GM12878 (cell line): ENCODE results near the gene MAFG.

Source experiments
- CTCF ChIP-seq, 3 experiments: IDR thresholded peaks in 2 of 3; conservative IDR thresholded peaks in 1 of 3; 2 replicates each; pipeline ENCODE4 v1.5.1; 2011; ENCODE audit warnings: low read depth in 3 of 3, low read length in 3 of 3, mild to moderate bottlenecking in 3 of 3, control low read depth in 2 of 3, moderate library complexity in 2 of 3, inconsistent platforms in 1 of 3, mixed read lengths in 1 of 3; ENCODE audit not compliant: control insufficient read depth in 2 of 3, insufficient read depth in 1 of 3; ENCODE audit errors: extremely low read depth in 1 of 3
- JUND ChIP-seq: IDR thresholded peaks from 2 replicates; pipeline ENCODE4 v1.6.1; 2012; ENCODE audit warnings: low read depth, mild to moderate bottlenecking, low read length, improper control_type of control experiment, moderate library complexity
- KDM1A ChIP-seq: fragments of 200-600 bp; sonication (generic); IDR thresholded peaks from 2 replicates; pipeline ENCODE4 v1.6.1; 2016; ENCODE audit warnings: borderline replicate concordance
- NFYB ChIP-seq: IDR thresholded peaks from 2 replicates; pipeline ENCODE4 v1.6.1; 2011; ENCODE audit warnings: low read depth, mild to moderate bottlenecking, low read length, improper control_type of control experiment, moderate library complexity; ENCODE audit not compliant: insufficient read depth
- PAX5 ChIP-seq: IDR thresholded peaks from 2 replicates; pipeline ENCODE4 v1.6.1; 2011; ENCODE audit warnings: low read depth, low read length, borderline replicate concordance
- POLR2AphosphoS5 ChIP-seq: IDR thresholded peaks from 2 replicates; pipeline ENCODE4 v1.6.1; 2011; ENCODE audit warnings: mild to moderate bottlenecking, low read length, inconsistent platforms
- RFX5 ChIP-seq: IDR thresholded peaks from 2 replicates; pipeline ENCODE4 v1.6.1; 2011; ENCODE audit warnings: low read depth, low read length, improper control_type of control experiment
- TF ChIP-seq, protein P1 (sequence below): IDR thresholded peaks from 2 replicates; pipeline ENCODE4 v1.6.1; 2012; ENCODE audit warnings: low read depth, low read length, improper control_type of control experiment
- TF ChIP-seq, protein P2 (sequence below): fragments of 450-650 bp; IDR thresholded peaks from 2 replicates; pipeline ENCODE4 v1.6.1; 2016; ENCODE audit warnings: mild to moderate bottlenecking
- TF ChIP-seq, protein P3 (sequence below): IDR thresholded peaks from 2 replicates; pipeline ENCODE4 v1.6.1; 2011; ENCODE audit warnings: borderline replicate concordance, low read depth, mild to moderate bottlenecking, moderate library complexity, low read length; ENCODE audit not compliant: insufficient read depth, poor library complexity, severe bottlenecking

DNA sequence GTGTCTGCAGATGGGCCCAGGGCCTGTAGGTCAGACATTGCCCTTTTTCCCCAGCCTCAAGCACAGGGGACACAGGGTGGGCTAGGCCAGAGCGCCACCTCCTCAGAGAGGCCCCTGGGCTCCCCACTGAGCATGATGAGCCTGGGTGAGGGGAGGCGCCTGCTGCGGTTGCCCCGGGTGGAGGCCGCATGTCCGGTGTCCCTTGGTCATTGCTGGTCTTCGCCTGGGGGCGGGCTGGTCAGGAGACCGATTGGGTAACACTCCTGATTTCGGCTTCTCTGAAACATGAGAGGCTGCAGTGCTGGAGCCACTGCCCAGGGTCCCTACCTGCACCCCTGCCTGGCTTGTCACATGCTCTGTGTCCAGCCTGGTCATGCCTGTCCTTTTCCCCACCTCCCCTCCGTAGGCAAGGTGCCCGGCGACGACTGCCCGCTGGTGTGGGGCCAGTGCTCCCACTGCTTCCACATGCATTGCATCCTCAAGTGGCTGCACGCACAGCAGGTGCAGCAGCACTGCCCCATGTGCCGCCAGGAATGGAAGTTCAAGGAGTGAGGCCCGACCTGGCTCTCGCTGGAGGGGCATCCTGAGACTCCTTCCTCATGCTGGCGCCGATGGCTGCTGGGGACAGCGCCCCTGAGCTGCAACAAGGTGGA, 27.9 kb downstream of the MAFG start:
- TF ChIP-seq KDM1A (no peak), PAX5 (no peak), CTCF (IDR thresholded peaks at IDR 0.05 in 2 of 3, conservative IDR thresholded peaks at IDR 0.05 in 1 of 3; ENCODE audit: control insufficient read depth in 2 of 3, extremely low read depth in 1 of 3, insufficient read depth in 1 of 3, low read depth in 3 of 3, low read length in 3 of 3) (no peak), RFX5 (no peak), NFYB (no peak), POLR2AphosphoS5 (no peak), JUND (no peak)
- TF ChIP-seq, protein P1, sequence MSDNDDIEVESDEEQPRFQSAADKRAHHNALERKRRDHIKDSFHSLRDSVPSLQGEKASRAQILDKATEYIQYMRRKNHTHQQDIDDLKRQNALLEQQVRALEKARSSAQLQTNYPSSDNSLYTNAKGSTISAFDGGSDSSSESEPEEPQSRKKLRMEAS = no peak
- TF ChIP-seq, protein P2, sequence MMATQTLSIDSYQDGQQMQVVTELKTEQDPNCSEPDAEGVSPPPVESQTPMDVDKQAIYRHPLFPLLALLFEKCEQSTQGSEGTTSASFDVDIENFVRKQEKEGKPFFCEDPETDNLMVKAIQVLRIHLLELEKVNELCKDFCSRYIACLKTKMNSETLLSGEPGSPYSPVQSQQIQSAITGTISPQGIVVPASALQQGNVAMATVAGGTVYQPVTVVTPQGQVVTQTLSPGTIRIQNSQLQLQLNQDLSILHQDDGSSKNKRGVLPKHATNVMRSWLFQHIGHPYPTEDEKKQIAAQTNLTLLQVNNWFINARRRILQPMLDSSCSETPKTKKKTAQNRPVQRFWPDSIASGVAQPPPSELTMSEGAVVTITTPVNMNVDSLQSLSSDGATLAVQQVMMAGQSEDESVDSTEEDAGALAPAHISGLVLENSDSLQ = no peak
- TF ChIP-seq, protein P3, sequence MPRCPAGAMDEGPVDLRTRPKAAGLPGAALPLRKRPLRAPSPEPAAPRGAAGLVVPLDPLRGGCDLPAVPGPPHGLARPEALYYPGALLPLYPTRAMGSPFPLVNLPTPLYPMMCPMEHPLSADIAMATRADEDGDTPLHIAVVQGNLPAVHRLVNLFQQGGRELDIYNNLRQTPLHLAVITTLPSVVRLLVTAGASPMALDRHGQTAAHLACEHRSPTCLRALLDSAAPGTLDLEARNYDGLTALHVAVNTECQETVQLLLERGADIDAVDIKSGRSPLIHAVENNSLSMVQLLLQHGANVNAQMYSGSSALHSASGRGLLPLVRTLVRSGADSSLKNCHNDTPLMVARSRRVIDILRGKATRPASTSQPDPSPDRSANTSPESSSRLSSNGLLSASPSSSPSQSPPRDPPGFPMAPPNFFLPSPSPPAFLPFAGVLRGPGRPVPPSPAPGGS = no peak
